HEK293 (cell line): ENCODE data around the gene IMPACT.

Experiments
- CTCF ChIA-PET: fragments of 350-600 bp; formaldehyde crosslinking; extraction: SDS; loops from one replicate; lab custom pipeline; 2021; ENCODE audit warnings: antibody characterized with exemption; lab: Yijun Ruan, JAX
- POLR2A ChIA-PET: fragments of 300-600 bp; formaldehyde crosslinking; extraction: SDS; loops from one replicate; lab custom pipeline; 2020; ENCODE audit warnings: antibody characterized with exemption, inconsistent platforms; lab: Yijun Ruan, JAX
- H3K27ac ChIP-seq: fragments of 200-500 bp; sonication (Bioruptor generic); 2 replicates; pipeline ENCODE4 v1.5.1; 2014; ENCODE audit warnings: low read depth, low read length, control low read depth, inconsistent platforms; ENCODE audit errors: extremely low read depth
- H3K36me3 ChIP-seq, 2 experiments: fragments of 200-500 bp in 1 of 2; sonication (Bioruptor generic) in 1 of 2; 1 replicate in 1 of 2; 2 replicates in 1 of 2; pipeline ENCODE4 v1.5.1; 2014 to 2017; ENCODE audit warnings: inconsistent platforms in 2 of 2, low read length in 2 of 2; ENCODE audit not compliant: control insufficient read depth in 2 of 2, insufficient read depth in 1 of 2
- H3K4me1 ChIP-seq: fragments of 200-500 bp; sonication (Bioruptor generic); 2 replicates; pipeline ENCODE4 v1.5.1; 2014; ENCODE audit warnings: mild to moderate bottlenecking, low read length, inconsistent platforms; ENCODE audit not compliant: control insufficient read depth, insufficient read depth
- H3K4me3 ChIP-seq: 2 replicates; pipeline ENCODE4 v1.5.1; 2011; ENCODE audit warnings: low read depth, mild to moderate bottlenecking, control low read depth, low read length, moderate library complexity
- H3K9me3 ChIP-seq: fragments of 200-500 bp; sonication (Bioruptor generic); 2 replicates; pipeline ENCODE4 v1.5.1; 2014; ENCODE audit warnings: low read depth, low read length, inconsistent platforms; ENCODE audit not compliant: control insufficient read depth, insufficient read depth
- HOXD13 ChIP-seq: sonication (generic); formaldehyde crosslinking; IDR thresholded peaks from 2 replicates; pipeline ENCODE4 v1.8.0; 2022; ENCODE audit warnings: missing genetic modification reagents, borderline replicate concordance
- OSR2 ChIP-seq: fragments of 450-650 bp; formaldehyde crosslinking; IDR thresholded peaks from 2 replicates; pipeline ENCODE4 v1.5.1; 2016; ENCODE audit warnings: missing biosample characterization, missing genetic modification characterization
- SP2 ChIP-seq: fragments of 450-650 bp; formaldehyde crosslinking; IDR thresholded peaks from 2 replicates; pipeline ENCODE4 v1.5.1; 2016; ENCODE audit warnings: missing biosample characterization, missing genetic modification characterization
- ZBTB48 ChIP-seq: fragments of 450-650 bp; formaldehyde crosslinking; IDR thresholded peaks from 2 replicates; pipeline ENCODE4 v1.5.1; 2016; ENCODE audit warnings: missing biosample characterization, missing genetic modification characterization
- ZFHX2 ChIP-seq: fragments of 450-650 bp; formaldehyde crosslinking; conservative IDR thresholded peaks from 2 replicates; pipeline ENCODE4 v1.5.1; 2016; ENCODE audit warnings: missing biosample characterization, missing genetic modification characterization
- ZNF138 ChIP-seq: fragments of 450-650 bp; formaldehyde crosslinking; IDR thresholded peaks from 2 replicates; pipeline ENCODE4 v1.5.1; 2016; ENCODE audit warnings: missing biosample characterization, missing genetic modification characterization, borderline replicate concordance
- ZNF16 ChIP-seq: fragments of 450-650 bp; formaldehyde crosslinking; IDR thresholded peaks from 2 replicates; pipeline ENCODE4 v1.5.1; 2016; ENCODE audit warnings: low read depth, missing biosample characterization, missing genetic modification characterization
- ZNF169 ChIP-seq: fragments of 450-650 bp; formaldehyde crosslinking; IDR thresholded peaks from 2 replicates; pipeline ENCODE4 v1.5.1; 2016; ENCODE audit warnings: missing biosample characterization, missing genetic modification characterization
- ZNF423 ChIP-seq: fragments of 450-650 bp; formaldehyde crosslinking; IDR thresholded peaks from 2 replicates; pipeline ENCODE4 v1.5.1; 2016; ENCODE audit warnings: missing biosample characterization, missing genetic modification characterization
- ZNF501 ChIP-seq: fragments of 450-650 bp; formaldehyde crosslinking; IDR thresholded peaks from 2 replicates; pipeline ENCODE4 v1.5.1; 2016; ENCODE audit warnings: missing biosample characterization, missing genetic modification characterization
- ZNF560 ChIP-seq: fragments of 450-650 bp; formaldehyde crosslinking; IDR thresholded peaks from 2 replicates; pipeline ENCODE4 v1.5.1; 2017; ENCODE audit warnings: missing biosample characterization, missing genetic modification characterization, borderline replicate concordance
- ZNF626 ChIP-seq: fragments of 450-650 bp; sonication (Bioruptor Pico); formaldehyde crosslinking; IDR thresholded peaks from 2 replicates; pipeline ENCODE4 v1.5.1; 2018; ENCODE audit warnings: missing biosample characterization, missing genetic modification characterization, inconsistent platforms
- ZNF677 ChIP-seq: fragments of 450-650 bp; IDR thresholded peaks from 2 replicates; pipeline ENCODE4 v1.5.0; 2018; ENCODE audit warnings: missing biosample characterization, mild to moderate bottlenecking, missing genetic modification characterization, moderate library complexity
- ZNF76 ChIP-seq: fragments of 450-650 bp; formaldehyde crosslinking; IDR thresholded peaks from 2 replicates; pipeline ENCODE4; 2016; ENCODE audit warnings: low read depth, missing biosample characterization, missing genetic modification characterization, borderline replicate concordance
- TF ChIP-seq, protein P1 (sequence below): fragments of 450-650 bp; formaldehyde crosslinking; IDR thresholded peaks from 2 replicates; pipeline ENCODE4 v1.5.1; 2017; ENCODE audit warnings: missing biosample characterization, missing genetic modification characterization
- TF ChIP-seq, protein P2 (sequence below): sonication (generic); formaldehyde crosslinking; IDR thresholded peaks from 2 replicates; pipeline ENCODE4 v1.8.1; 2022; ENCODE audit warnings: mild to moderate bottlenecking, moderate library complexity, missing genetic modification reagents
- TF ChIP-seq, protein P3 (sequence below): fragments of 450-650 bp; formaldehyde crosslinking; IDR thresholded peaks from 2 replicates; pipeline ENCODE4 v1.5.1; 2016; ENCODE audit warnings: missing biosample characterization, missing genetic modification characterization
- TF ChIP-seq, protein P4 (sequence below): fragments of 450-650 bp; IDR thresholded peaks from 2 replicates; pipeline ENCODE4 v1.5.1; 2018; ENCODE audit warnings: missing biosample characterization, missing genetic modification characterization
- TF ChIP-seq, protein P5 (sequence below): fragments of 450-650 bp; formaldehyde crosslinking; IDR thresholded peaks from 2 replicates; pipeline ENCODE4 v1.5.1; 2016; ENCODE audit warnings: missing biosample characterization, missing genetic modification characterization
- TF ChIP-seq, protein P6 (sequence below): fragments of 450-650 bp; formaldehyde crosslinking; IDR thresholded peaks from 2 replicates; pipeline ENCODE4 v1.5.1; 2016; ENCODE audit warnings: missing biosample characterization, missing genetic modification characterization
- TF ChIP-seq, protein P7 (sequence below): fragments of 450-650 bp; formaldehyde crosslinking; IDR thresholded peaks from 2 replicates; pipeline ENCODE4 v1.5.1; 2016; ENCODE audit warnings: missing biosample characterization, missing genetic modification characterization

Gene IMPACT

DNA sequence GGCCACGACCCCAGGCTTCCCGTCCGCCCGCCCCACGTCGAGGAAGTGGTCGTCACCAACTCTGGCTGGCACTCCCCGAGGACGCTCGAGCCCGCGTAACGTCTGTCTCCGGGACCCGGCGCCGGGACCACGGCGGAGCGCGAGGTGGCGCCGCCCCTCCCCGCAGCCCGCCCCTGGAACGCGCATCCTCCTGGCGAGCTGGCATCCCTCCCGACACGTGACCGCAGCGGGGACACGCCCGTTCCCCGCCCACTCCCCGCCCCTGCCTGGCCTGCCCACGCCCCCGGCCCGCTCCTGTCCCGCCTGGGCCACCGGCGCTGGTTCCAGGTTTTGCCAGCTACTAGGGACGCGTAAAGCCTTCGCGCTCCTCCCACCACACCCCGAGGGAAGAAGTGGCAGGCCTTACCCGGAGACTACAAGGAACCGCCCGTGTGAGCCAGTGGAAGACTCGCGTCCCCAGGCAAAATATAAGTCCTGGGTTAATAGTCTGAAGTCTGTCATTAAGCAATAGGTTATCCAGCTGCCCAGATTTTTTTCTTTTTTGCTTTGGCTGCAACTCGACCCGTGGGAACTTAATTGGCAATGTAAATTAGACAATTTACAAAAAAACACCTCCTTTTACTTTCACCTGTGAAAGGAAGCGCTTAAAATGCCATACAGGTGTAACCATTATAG lies 28.6 kb upstream of the IMPACT start, which contains the start of gene OSBPL1A (continued):
- TF ChIP-seq ZNF16 (tag by site-specific recombination): no peak
- TF ChIP-seq, protein P1, sequence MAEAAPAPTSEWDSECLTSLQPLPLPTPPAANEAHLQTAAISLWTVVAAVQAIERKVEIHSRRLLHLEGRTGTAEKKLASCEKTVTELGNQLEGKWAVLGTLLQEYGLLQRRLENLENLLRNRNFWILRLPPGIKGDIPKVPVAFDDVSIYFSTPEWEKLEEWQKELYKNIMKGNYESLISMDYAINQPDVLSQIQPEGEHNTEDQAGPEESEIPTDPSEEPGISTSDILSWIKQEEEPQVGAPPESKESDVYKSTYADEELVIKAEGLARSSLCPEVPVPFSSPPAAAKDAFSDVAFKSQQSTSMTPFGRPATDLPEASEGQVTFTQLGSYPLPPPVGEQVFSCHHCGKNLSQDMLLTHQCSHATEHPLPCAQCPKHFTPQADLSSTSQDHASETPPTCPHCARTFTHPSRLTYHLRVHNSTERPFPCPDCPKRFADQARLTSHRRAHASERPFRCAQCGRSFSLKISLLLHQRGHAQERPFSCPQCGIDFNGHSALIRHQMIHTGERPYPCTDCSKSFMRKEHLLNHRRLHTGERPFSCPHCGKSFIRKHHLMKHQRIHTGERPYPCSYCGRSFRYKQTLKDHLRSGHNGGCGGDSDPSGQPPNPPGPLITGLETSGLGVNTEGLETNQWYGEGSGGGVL (tag by site-specific recombination): peak; percentile 59
- TF ChIP-seq ZNF423 (tag by site-specific recombination): no peak
- no peak for TF ChIP-seq ZNF677
- TF ChIP-seq ZNF626 (tag by site-specific recombination): no peak
- TF ChIP-seq, protein P2, sequence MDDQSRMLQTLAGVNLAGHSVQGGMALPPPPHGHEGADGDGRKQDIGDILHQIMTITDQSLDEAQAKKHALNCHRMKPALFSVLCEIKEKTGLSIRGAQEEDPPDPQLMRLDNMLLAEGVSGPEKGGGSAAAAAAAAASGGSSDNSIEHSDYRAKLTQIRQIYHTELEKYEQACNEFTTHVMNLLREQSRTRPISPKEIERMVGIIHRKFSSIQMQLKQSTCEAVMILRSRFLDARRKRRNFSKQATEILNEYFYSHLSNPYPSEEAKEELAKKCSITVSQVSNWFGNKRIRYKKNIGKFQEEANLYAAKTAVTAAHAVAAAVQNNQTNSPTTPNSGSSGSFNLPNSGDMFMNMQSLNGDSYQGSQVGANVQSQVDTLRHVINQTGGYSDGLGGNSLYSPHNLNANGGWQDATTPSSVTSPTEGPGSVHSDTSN (CRISPR knock-in tag): peak; percentile 58; the same call in 1 of the 2 replicates
- peak; percentile 87 for TF ChIP-seq ZNF560
- TF ChIP-seq HOXD13 (CRISPR knock-in tag): no peak; the same call in 1 of the 2 replicates
- peak; percentile 99 for TF ChIP-seq ZFHX2 (tag by site-specific recombination)
- peak; percentile 12; the same call in 1 of the 2 replicates for TF ChIP-seq ZNF76 (tag by site-specific recombination)
- TF ChIP-seq ZNF169: no peak
- TF ChIP-seq, protein P3, sequence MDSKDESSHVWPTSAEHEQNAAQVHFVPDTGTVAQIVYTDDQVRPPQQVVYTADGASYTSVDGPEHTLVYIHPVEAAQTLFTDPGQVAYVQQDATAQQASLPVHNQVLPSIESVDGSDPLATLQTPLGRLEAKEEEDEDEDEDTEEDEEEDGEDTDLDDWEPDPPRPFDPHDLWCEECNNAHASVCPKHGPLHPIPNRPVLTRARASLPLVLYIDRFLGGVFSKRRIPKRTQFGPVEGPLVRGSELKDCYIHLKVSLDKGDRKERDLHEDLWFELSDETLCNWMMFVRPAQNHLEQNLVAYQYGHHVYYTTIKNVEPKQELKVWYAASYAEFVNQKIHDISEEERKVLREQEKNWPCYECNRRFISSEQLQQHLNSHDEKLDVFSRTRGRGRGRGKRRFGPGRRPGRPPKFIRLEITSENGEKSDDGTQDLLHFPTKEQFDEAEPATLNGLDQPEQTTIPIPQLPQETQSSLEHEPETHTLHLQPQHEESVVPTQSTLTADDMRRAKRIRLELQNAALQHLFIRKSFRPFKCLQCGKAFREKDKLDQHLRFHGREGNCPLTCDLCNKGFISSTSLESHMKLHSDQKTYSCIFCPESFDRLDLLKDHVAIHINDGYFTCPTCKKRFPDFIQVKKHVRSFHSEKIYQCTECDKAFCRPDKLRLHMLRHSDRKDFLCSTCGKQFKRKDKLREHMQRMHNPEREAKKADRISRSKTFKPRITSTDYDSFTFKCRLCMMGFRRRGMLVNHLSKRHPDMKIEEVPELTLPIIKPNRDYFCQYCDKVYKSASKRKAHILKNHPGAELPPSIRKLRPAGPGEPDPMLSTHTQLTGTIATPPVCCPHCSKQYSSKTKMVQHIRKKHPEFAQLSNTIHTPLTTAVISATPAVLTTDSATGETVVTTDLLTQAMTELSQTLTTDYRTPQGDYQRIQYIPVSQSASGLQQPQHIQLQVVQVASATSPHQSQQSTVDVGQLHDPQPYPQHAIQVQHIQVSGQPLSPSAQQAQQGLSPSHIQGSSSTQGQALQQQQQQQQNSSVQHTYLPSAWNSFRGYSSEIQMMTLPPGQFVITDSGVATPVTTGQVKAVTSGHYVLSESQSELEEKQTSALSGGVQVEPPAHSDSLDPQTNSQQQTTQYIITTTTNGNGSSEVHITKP (tag by site-specific recombination): peak; percentile 7
- TF ChIP-seq SP2 (tag by site-specific recombination): peak; percentile 79
- TF ChIP-seq, all 188 proteins: peak for 46

DNA sequence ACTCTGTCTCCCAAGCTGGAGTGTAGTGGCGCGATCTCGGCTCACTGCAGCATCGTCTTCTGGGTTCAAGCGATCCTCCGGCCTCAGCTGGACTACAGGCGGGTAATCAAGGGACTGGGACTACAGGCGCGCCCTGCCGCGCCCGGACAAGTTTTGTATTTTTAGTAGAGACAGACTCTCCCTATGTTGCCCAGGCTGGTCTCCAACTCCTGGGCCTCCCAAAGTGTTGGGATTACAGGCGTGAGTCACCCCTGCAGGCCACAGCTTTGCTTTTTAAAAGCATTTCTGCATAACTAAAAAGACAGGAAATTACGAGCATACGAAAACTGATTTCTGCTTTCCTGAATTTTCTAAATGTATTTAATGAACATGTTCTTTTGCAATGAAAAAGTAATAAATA lies 27.9 kb upstream of the IMPACT start:
- Histone ChIP-seq H3K27ac (no peak overlapping the region), H3K4me1 (peaks cover 12% of the 10 kb centered on the region), H3K9me3 (no peaks in the 10 kb centered on the region), H3K36me3 (no peaks in the 10 kb centered on the region), H3K4me3 (no peak overlapping the region)
- ChIA-PET CTCF (interaction anchor here (0.6 to 1.5 kb wide), 5 partner anchors 14 to 266 kb away, joined by 3 to 9 read pairs (median 3); no protein-coding TSS in a partner anchor), POLR2A (interaction anchor here (0.9 to 2.1 kb wide), 7 partner anchors 13 to 260 kb away, joined by 3 to 16 read pairs (median 4); partner anchors contain the start of genes CABYR and IMPACT)
- no peak for TF ChIP-seq HOXD13 (CRISPR knock-in tag)
- TF ChIP-seq, protein P4, sequence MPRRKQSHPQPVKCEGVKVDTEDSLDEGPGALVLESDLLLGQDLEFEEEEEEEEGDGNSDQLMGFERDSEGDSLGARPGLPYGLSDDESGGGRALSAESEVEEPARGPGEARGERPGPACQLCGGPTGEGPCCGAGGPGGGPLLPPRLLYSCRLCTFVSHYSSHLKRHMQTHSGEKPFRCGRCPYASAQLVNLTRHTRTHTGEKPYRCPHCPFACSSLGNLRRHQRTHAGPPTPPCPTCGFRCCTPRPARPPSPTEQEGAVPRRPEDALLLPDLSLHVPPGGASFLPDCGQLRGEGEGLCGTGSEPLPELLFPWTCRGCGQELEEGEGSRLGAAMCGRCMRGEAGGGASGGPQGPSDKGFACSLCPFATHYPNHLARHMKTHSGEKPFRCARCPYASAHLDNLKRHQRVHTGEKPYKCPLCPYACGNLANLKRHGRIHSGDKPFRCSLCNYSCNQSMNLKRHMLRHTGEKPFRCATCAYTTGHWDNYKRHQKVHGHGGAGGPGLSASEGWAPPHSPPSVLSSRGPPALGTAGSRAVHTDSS: no peak
- TF ChIP-seq, protein P5, sequence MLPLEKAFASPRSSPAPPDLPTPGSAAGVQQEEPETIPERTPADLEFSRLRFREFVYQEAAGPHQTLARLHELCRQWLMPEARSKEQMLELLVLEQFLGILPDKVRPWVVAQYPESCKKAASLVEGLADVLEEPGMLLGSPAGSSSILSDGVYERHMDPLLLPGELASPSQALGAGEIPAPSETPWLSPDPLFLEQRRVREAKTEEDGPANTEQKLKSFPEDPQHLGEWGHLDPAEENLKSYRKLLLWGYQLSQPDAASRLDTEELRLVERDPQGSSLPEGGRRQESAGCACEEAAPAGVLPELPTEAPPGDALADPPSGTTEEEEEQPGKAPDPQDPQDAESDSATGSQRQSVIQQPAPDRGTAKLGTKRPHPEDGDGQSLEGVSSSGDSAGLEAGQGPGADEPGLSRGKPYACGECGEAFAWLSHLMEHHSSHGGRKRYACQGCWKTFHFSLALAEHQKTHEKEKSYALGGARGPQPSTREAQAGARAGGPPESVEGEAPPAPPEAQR: no peak
- TF ChIP-seq, protein P6, sequence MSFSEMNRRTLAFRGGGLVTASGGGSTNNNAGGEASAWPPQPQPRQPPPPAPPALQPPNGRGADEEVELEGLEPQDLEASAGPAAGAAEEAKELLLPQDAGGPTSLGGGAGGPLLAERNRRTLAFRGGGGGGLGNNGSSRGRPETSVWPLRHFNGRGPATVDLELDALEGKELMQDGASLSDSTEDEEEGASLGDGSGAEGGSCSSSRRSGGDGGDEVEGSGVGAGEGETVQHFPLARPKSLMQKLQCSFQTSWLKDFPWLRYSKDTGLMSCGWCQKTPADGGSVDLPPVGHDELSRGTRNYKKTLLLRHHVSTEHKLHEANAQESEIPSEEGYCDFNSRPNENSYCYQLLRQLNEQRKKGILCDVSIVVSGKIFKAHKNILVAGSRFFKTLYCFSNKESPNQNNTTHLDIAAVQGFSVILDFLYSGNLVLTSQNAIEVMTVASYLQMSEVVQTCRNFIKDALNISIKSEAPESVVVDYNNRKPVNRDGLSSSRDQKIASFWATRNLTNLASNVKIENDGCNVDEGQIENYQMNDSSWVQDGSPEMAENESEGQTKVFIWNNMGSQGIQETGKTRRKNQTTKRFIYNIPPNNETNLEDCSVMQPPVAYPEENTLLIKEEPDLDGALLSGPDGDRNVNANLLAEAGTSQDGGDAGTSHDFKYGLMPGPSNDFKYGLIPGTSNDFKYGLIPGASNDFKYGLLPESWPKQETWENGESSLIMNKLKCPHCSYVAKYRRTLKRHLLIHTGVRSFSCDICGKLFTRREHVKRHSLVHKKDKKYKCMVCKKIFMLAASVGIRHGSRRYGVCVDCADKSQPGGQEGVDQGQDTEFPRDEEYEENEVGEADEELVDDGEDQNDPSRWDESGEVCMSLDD (tag by site-specific recombination): no peak
- TF ChIP-seq ZNF501 (tag by site-specific recombination): no peak
- no peak for TF ChIP-seq ZNF138 (tag by site-specific recombination)
- TF ChIP-seq ZBTB48 (tag by site-specific recombination): peak; percentile 28; the same call in 1 of the 2 replicates
- TF ChIP-seq, protein P7, sequence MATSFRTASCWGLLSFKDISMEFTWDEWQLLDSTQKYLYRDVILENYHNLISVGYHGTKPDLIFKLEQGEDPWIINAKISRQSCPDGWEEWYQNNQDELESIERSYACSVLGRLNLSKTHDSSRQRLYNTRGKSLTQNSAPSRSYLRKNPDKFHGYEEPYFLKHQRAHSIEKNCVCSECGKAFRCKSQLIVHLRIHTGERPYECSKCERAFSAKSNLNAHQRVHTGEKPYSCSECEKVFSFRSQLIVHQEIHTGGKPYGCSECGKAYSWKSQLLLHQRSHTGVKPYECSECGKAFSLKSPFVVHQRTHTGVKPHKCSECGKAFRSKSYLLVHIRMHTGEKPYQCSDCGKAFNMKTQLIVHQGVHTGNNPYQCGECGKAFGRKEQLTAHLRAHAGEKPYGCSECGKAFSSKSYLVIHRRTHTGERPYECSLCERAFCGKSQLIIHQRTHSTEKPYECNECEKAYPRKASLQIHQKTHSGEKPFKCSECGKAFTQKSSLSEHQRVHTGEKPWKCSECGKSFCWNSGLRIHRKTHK (tag by site-specific recombination): no peak
- TF ChIP-seq OSR2 (tag by site-specific recombination): no peak
- TF ChIP-seq ZNF16 (tag by site-specific recombination): no peak
